ENCODE data around the gene TOR1AIP2.

GRCh38 chr1:179921981-179922872 lies 44.6 kb upstream of the TOR1AIP2 start:
- TF ChIP-seq EZH2 (IDR thresholded peaks at IDR 0.05; ENCODE audit: low read length, unreplicated experiment) (no peak), CTCF (conservative IDR thresholded peaks at IDR 0.05; ENCODE audit: low read depth, low read length) (no peak)
